SK-N-SH (cell line): ENCODE measurements around the gene RP9.

Experiments used
- CHD2 ChIP-seq: fragments of 150-350 bp; IDR thresholded peaks from 2 replicates; pipeline ENCODE4 v1.6.1; 2018; ENCODE audit warnings: low read length; ENCODE audit not compliant: partially characterized antibody
- CTCF ChIP-seq: fragments of 200-600 bp; sonication (generic); IDR thresholded peaks from 2 replicates; pipeline ENCODE4 v1.6.1; 2017; ENCODE audit warnings: antibody characterized with exemption, mild to moderate bottlenecking, moderate library complexity
- ELF1 ChIP-seq: IDR thresholded peaks from 2 replicates; pipeline ENCODE4 v1.4.0; 2012
- EP300 ChIP-seq, 2 experiments: IDR thresholded peaks; 2 replicates each; pipeline versions ENCODE4 v1.4.0 to v1.6.1; 2012; ENCODE audit warnings: borderline replicate concordance in 1 of 2, low read depth in 1 of 2, low read length in 1 of 2
- EZH2phosphoT487 ChIP-seq: fragments of 200-600 bp; sonication (generic); IDR thresholded peaks from 2 replicates; pipeline ENCODE4 v1.6.1; 2017; ENCODE audit warnings: low read depth, mixed run types, mild to moderate bottlenecking, antibody characterized with exemption, moderate library complexity, borderline replicate concordance
- GABPA ChIP-seq: IDR thresholded peaks from 2 replicates; pipeline ENCODE4 v1.4.0; 2012; ENCODE audit warnings: low read depth, mild to moderate bottlenecking
- MAX ChIP-seq: IDR thresholded peaks from 2 replicates; pipeline ENCODE4 v1.4.0; 2012; ENCODE audit warnings: low read depth
- MXI1 ChIP-seq: IDR thresholded peaks from 2 replicates; pipeline ENCODE4 v1.6.1; 2012; ENCODE audit warnings: mild to moderate bottlenecking, low read depth, low read length, improper control_type of control experiment
- POLR2AphosphoS5 ChIP-seq: IDR thresholded peaks from 2 replicates; pipeline ENCODE4 v1.6.1; 2012; ENCODE audit warnings: low read depth, low read length
- SIN3A ChIP-seq: IDR thresholded peaks from 2 replicates; pipeline ENCODE4 v1.6.1; 2012; ENCODE audit warnings: low read depth, mild to moderate bottlenecking, low read length, moderate library complexity, borderline replicate concordance
- YY1 ChIP-seq: IDR thresholded peaks from 2 replicates; pipeline ENCODE4 v1.4.0; 2012; ENCODE audit warnings: low read depth, mild to moderate bottlenecking
- TF ChIP-seq, protein P1 (sequence below): fragments of 150-350 bp; IDR thresholded peaks from 2 replicates; pipeline ENCODE4 v1.6.1; 2016; ENCODE audit warnings: mild to moderate bottlenecking, low read depth, low read length

DNA sequence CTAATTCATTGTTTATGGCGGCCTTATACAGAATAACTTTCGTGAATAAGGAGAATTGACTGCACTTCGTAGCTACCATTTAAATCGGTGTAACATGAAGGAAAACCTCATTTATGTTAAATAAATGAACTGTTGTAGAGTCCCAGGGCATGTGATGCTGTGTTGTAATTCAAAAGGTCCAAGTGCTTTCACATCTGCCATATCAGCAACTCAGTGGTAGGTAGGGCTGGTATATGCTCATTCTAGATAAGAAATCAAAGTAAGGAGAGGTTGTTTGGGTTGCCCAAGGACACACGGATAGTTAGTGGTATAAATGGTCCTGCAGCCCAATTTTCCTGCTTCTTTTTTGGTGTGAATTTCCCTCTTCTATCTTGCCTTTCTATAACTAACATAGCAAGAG lies 36.0 kb upstream of the RP9 start:
- TF ChIP-seq YY1 (no peak), CHD2 (no peak), EP300 (IDR thresholded peaks at IDR 0.05; ENCODE audit: borderline replicate concordance in 1 of 2, low read depth in 1 of 2, low read length in 1 of 2) (no peak), MAX (no peak), CTCF (no peak), GABPA (no peak), EZH2phosphoT487 (no peak), MXI1 (no peak), POLR2AphosphoS5 (no peak), ELF1 (no peak), SIN3A (no peak)
- TF ChIP-seq, protein P1, sequence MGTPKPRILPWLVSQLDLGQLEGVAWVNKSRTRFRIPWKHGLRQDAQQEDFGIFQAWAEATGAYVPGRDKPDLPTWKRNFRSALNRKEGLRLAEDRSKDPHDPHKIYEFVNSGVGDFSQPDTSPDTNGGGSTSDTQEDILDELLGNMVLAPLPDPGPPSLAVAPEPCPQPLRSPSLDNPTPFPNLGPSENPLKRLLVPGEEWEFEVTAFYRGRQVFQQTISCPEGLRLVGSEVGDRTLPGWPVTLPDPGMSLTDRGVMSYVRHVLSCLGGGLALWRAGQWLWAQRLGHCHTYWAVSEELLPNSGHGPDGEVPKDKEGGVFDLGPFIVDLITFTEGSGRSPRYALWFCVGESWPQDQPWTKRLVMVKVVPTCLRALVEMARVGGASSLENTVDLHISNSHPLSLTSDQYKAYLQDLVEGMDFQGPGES: no peak
